Prostate gland (tissue), 2 donors: ENCODE results near the gene CDH13. TPM values are rescaled to one million over a fixed set of nuclear protein-coding genes. Genes with fewer than 3 reads are reported as not detected.

Experiments
- DNase-seq: peaks from one replicate; pipeline ENCODE4 v3.0.0-alpha.2; 2019; ENCODE audit warnings: low spot score
- H3K27ac ChIP-seq, 2 donors: fragments of 200-600 bp; sonication (generic); 2 replicates each; pipeline ENCODE4 v1.5.1; 2017 to 2019
- H3K27me3 ChIP-seq: fragments of 200-600 bp; sonication (generic); replicated peaks from 2 replicates; pipeline ENCODE4 v1.5.1; 2019; ENCODE audit not compliant: insufficient read depth
- H3K36me3 ChIP-seq, 2 donors: fragments of 200-600 bp; sonication (generic); 1 replicate in 1 of 2; 2 replicates in 1 of 2; pipeline versions ENCODE4 v1.5.1 to v1.8.1; 2017 to 2019
- H3K4me1 ChIP-seq: fragments of 200-600 bp; sonication (generic); replicated peaks from 2 replicates; pipeline ENCODE4 v1.5.1; 2019
- H3K4me3 ChIP-seq, 2 donors: fragments of 200-600 bp; sonication (generic); 2 replicates each; pipeline ENCODE4 v1.5.1; 2017 to 2019
- H3K9me3 ChIP-seq: fragments of 200-600 bp; sonication (generic); 2 replicates; pipeline ENCODE4 v1.5.1; 2017
- POLR2A ChIP-seq: fragments of 450-650 bp; IDR thresholded peaks from one replicate; pipeline ENCODE4 v1.6.1; 2016; ENCODE audit warnings: antibody characterized with exemption, mild to moderate bottlenecking
- POLR2AphosphoS5 ChIP-seq: sonication (generic); formaldehyde crosslinking; IDR thresholded peaks from one replicate; pipeline ENCODE4 v1.6.1; 2017; ENCODE audit warnings: antibody characterized with exemption
- WGBS: methylation state at CpG from one replicate; pipeline ENCODE4 v1.1.5; 2018; 5-methylcytosine and 5-hydroxymethylcytosine counted together
- intact Hi-C: fragments of 100-400 bp; cut with DNase I; formaldehyde crosslinking; loops from one replicate; pipeline ENCODE4 v1.14.2; 2022
- total RNA-seq, 2 donors: library from RNA; depleted of rRNA; stranded (reverse); fragments of >200 nt; gene quantifications; one replicate each; pipeline ENCODE4 v1.1.0, GENCODE V29; 2016
- TF ChIP-seq, protein P1 (sequence below), 4 experiments: fragments of 200-600 bp in 2 of 4; fragments of 450-650 bp in 2 of 4; sonication (generic) in 2 of 4; IDR thresholded peaks; 1 replicate in 3 of 4; 2 replicates in 1 of 4; pipeline ENCODE4 v1.5.1; 2016 to 2019; ENCODE audit warnings: antibody characterized with exemption in 4 of 4, mild to moderate bottlenecking in 2 of 4, moderate library complexity in 2 of 4

CDH13 gene
- total RNA-seq, 2 donors from 2014 or later = 20.6 to 23.0 TPM

DNA sequence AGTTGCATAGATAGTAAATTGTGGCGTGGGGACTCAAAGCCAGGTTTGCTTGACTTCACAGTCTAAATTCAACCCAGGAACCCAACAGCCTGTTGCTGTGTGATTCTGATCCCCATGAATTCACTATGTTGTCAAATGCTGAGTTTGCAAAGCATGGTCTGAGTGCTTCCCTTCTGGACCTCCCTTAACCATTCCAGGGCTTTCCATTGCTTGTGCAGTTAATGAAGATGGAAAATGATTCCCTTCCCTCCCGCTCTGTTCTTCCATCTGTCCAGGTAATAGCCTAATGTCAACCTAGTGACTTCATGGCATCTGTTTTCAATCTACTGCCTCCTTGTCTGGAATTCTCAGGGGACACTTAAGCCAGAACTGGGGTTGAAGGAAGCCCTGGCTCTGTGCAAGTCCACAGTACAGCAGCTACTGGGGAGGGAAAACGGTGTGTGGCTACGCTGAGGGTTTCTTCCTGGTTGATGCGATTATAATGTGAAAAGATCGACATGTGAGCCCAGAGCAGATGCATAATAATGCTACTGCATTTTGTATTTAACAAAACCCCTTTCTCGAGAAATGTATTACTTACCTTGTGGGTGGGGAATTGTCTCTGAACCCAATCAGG lies 206.7 kb downstream of the CDH13 start:
- DNase-seq = no peak
- intact Hi-C loops = no loop called here

GRCh38 chr16:82834151-82834815 lies 207.5 kb downstream of the CDH13 start:
- no peaks in the 10 kb centered on the region for H3K36me3 ChIP-seq
- H3K27me3 ChIP-seq = no peaks in the 10 kb centered on the region
- intact Hi-C loops = no loop called here
- TF ChIP-seq POLR2AphosphoS5 = no peak
- no peak for TF ChIP-seq POLR2A
- TF ChIP-seq, protein P1, sequence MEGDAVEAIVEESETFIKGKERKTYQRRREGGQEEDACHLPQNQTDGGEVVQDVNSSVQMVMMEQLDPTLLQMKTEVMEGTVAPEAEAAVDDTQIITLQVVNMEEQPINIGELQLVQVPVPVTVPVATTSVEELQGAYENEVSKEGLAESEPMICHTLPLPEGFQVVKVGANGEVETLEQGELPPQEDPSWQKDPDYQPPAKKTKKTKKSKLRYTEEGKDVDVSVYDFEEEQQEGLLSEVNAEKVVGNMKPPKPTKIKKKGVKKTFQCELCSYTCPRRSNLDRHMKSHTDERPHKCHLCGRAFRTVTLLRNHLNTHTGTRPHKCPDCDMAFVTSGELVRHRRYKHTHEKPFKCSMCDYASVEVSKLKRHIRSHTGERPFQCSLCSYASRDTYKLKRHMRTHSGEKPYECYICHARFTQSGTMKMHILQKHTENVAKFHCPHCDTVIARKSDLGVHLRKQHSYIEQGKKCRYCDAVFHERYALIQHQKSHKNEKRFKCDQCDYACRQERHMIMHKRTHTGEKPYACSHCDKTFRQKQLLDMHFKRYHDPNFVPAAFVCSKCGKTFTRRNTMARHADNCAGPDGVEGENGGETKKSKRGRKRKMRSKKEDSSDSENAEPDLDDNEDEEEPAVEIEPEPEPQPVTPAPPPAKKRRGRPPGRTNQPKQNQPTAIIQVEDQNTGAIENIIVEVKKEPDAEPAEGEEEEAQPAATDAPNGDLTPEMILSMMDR (IDR thresholded peaks at IDR 0.05) = no peak
- 89% methylated on average over 8 of the region's 8 CpGs for WGBS
- DNase-seq = no peak
- H3K4me1 ChIP-seq = no peaks in the 10 kb centered on the region
- H3K4me3 ChIP-seq = no peak overlapping the region
- no peak overlapping the region for H3K27ac ChIP-seq
- H3K9me3 ChIP-seq = no peaks in the 10 kb centered on the region

More for the DNA sequence above, 206.7 kb downstream of the CDH13 start:
- Histone ChIP-seq H3K4me1 (no peaks in the 10 kb centered on the region), H3K9me3 (no peaks in the 10 kb centered on the region), H3K36me3 (no peaks in the 10 kb centered on the region), H3K27ac (no peak overlapping the region), H3K27me3 (no peaks in the 10 kb centered on the region), H3K4me3 (no peak overlapping the region)
- WGBS = 89% methylated on average over 7 of the region's 7 CpGs
- no peak for TF ChIP-seq POLR2AphosphoS5
- TF ChIP-seq POLR2A = no peak
- TF ChIP-seq, protein P1 (IDR thresholded peaks at IDR 0.05) = no peak

GRCh38 chr16:82835487-82836155 lies 208.9 kb downstream of the CDH13 start:
- H3K4me1 ChIP-seq = no peaks in the 10 kb centered on the region
- no peak overlapping the region for H3K27ac ChIP-seq
- TF ChIP-seq, protein P1 (IDR thresholded peaks at IDR 0.05) = no peak
- no peak for TF ChIP-seq POLR2AphosphoS5
- no peak for TF ChIP-seq POLR2A
- WGBS = 96% methylated on average over 5 of the region's 5 CpGs
- H3K27me3 ChIP-seq = no peaks in the 10 kb centered on the region
- no peaks in the 10 kb centered on the region for H3K9me3 ChIP-seq
- no peaks in the 10 kb centered on the region for H3K36me3 ChIP-seq
- no peak overlapping the region for H3K4me3 ChIP-seq
- intact Hi-C loops = no loop called here
- no peak for DNase-seq

DNA sequence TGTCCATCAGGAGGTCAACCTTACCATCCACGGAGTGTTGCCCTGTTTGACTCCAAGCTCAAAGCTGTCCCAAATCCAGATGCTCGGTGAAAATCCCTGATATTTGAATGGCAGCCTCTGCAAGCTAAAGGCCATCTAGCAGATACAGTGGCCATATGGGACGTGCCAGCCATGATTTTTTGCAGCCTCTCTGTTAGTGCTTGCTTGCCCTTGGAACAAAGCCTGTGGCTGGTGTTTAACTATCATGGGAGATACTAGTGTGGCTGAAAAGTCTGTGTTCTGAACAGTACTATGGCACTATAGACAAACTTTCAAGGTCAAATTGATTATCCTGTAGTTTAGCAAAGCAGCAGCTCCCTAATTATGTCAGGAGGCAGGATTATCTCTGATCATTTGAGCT lies 214.3 kb downstream of the CDH13 start:
- Histone ChIP-seq H3K9me3 (no peaks in the 10 kb centered on the region), H3K36me3 (no peaks in the 10 kb centered on the region), H3K27ac (no peak overlapping the region), H3K4me1 (no peaks in the 10 kb centered on the region), H3K27me3 (no peaks in the 10 kb centered on the region), H3K4me3 (no peak overlapping the region)
- TF ChIP-seq POLR2AphosphoS5 (no peak), POLR2A (no peak)
- TF ChIP-seq, protein P1 (IDR thresholded peaks at IDR 0.05) = no peak
- 92% methylated on average over 3 of the region's 3 CpGs for WGBS
- no peak for DNase-seq
- intact Hi-C loops = no loop called here
